ENCODE results near the gene FANCG.

Gene FANCG

GRCh38 chr9:35078066-35078465, 1.7 kb downstream of the FANCG start:
- no peak for ATAC-seq
- Mint-ChIP-seq H3K9me3 (no peaks in the 10 kb centered on the region), H3K4me1 (peaks cover 43% of the 10 kb centered on the region), H3K36me3 (peaks cover 23% of the 10 kb centered on the region), H3K27ac (no peak overlapping the region), H3K27me3 (no peaks in the 10 kb centered on the region), H3K4me3 (peak overlapping the region; percentile 99)

- no peaks in the 10 kb centered on the region for H3K9me3 Mint-ChIP-seq
- no peaks in the 10 kb centered on the region for H3K27me3 Mint-ChIP-seq
- H3K36me3 Mint-ChIP-seq = peaks cover 23% of the 10 kb centered on the region
- H3K4me3 Mint-ChIP-seq = no peak overlapping the region
- H3K4me1 Mint-ChIP-seq = peaks cover 47% of the 10 kb centered on the region
- no peak for ATAC-seq
- H3K27ac Mint-ChIP-seq = no peak overlapping the region
Measured at GRCh38 chr9:35076848-35077247, 2.9 kb downstream of the FANCG start.

GRCh38 chr9:35075358-35075757, 4.4 kb downstream of the FANCG start:
- H3K4me1 Mint-ChIP-seq = peaks cover 54% of the 10 kb centered on the region
- H3K36me3 Mint-ChIP-seq = peaks cover 30% of the 10 kb centered on the region
- H3K27me3 Mint-ChIP-seq = no peaks in the 10 kb centered on the region
- ATAC-seq = no peak
- H3K27ac Mint-ChIP-seq = no peak overlapping the region
- no peaks in the 10 kb centered on the region for H3K9me3 Mint-ChIP-seq
- no peak overlapping the region for H3K4me3 Mint-ChIP-seq

GRCh38 chr9:35074791-35075190, 5.0 kb downstream of the FANCG start:
- Mint-ChIP-seq H3K4me1 (peaks cover 54% of the 10 kb centered on the region), H3K9me3 (no peaks in the 10 kb centered on the region), H3K4me3 (no peak overlapping the region), H3K27ac (no peak overlapping the region), H3K27me3 (no peaks in the 10 kb centered on the region), H3K36me3 (peaks cover 34% of the 10 kb centered on the region)
- no peak for ATAC-seq

- Mint-ChIP-seq H3K4me1 (peaks cover 56% of the 10 kb centered on the region), H3K27ac (no peak overlapping the region), H3K27me3 (no peaks in the 10 kb centered on the region), H3K9me3 (no peaks in the 10 kb centered on the region), H3K36me3 (peaks cover 34% of the 10 kb centered on the region), H3K4me3 (no peak overlapping the region)
- ATAC-seq = no peak
Measured at GRCh38 chr9:35074141-35074540, 5.6 kb downstream of the FANCG start.

GRCh38 chr9:35073279-35073612, 6.5 kb downstream of the FANCG start:
- no peak for ATAC-seq
- Mint-ChIP-seq H3K9me3 (no peaks in the 10 kb centered on the region), H3K4me1 (peaks cover 56% of the 10 kb centered on the region), H3K27ac (peak overlapping the region; percentile 85), H3K27me3 (no peaks in the 10 kb centered on the region), H3K36me3 (peaks cover 38% of the 10 kb centered on the region), H3K4me3 (peak overlapping the region; percentile 82)

- ATAC-seq = peak; percentile 95
- peak within 1 kb of the TSS; percentile 85 for H3K27ac Mint-ChIP-seq
- peaks cover 56% of the 10 kb centered on the region for H3K4me1 Mint-ChIP-seq
- H3K36me3 Mint-ChIP-seq = peaks cover 44% of the 10 kb centered on the region
- peak within 1 kb of the TSS; percentile 82 for H3K4me3 Mint-ChIP-seq
- H3K27me3 Mint-ChIP-seq = no peaks in the 10 kb centered on the region
- no peaks in the 10 kb centered on the region for H3K9me3 Mint-ChIP-seq
Measured at GRCh38 chr9:35072461-35073278, 7.1 kb downstream of the FANCG start, which contains the start of gene VCP. Gene VCP (minus strand): TSS chr9:35072625. CDS start chr9:35072353, 272 bp downstream.

GRCh38 chr9:35071814-35072460, 7.8 kb downstream of the FANCG start:
- H3K27me3 Mint-ChIP-seq = no peaks in the 10 kb centered on the region
- peaks cover 56% of the 10 kb centered on the region for H3K4me1 Mint-ChIP-seq
- H3K36me3 Mint-ChIP-seq = peaks cover 51% of the 10 kb centered on the region
- no peaks in the 10 kb centered on the region for H3K9me3 Mint-ChIP-seq
- ATAC-seq = peak; percentile 89
- H3K4me3 Mint-ChIP-seq = peak overlapping the region; percentile 82
- peak overlapping the region; percentile 85 for H3K27ac Mint-ChIP-seq

- Mint-ChIP-seq H3K36me3 (peaks cover 54% of the 10 kb centered on the region), H3K4me1 (peaks cover 57% of the 10 kb centered on the region), H3K27ac (peak overlapping the region; percentile 85), H3K27me3 (no peaks in the 10 kb centered on the region), H3K4me3 (peak overlapping the region; percentile 82), H3K9me3 (no peaks in the 10 kb centered on the region)
- no peak for ATAC-seq
Measured at GRCh38 chr9:35070823-35071813, 8.6 kb downstream of the FANCG start.

- H3K4me1 Mint-ChIP-seq = peaks cover 57% of the 10 kb centered on the region
- H3K36me3 Mint-ChIP-seq = peaks cover 46% of the 10 kb centered on the region
- no peak for ATAC-seq
- no peaks in the 10 kb centered on the region for H3K27me3 Mint-ChIP-seq
- no peak overlapping the region for H3K27ac Mint-ChIP-seq
- no peaks in the 10 kb centered on the region for H3K9me3 Mint-ChIP-seq
- H3K4me3 Mint-ChIP-seq = no peak overlapping the region
Measured at GRCh38 chr9:35069020-35069419, 10.7 kb downstream of the FANCG start.

GRCh38 chr9:35067056-35067455, 12.7 kb downstream of the FANCG start:
- no peak for ATAC-seq
- Mint-ChIP-seq H3K4me3 (no peak overlapping the region), H3K27me3 (no peaks in the 10 kb centered on the region), H3K27ac (no peak overlapping the region), H3K9me3 (no peaks in the 10 kb centered on the region), H3K4me1 (peaks cover 46% of the 10 kb centered on the region), H3K36me3 (peaks cover 60% of the 10 kb centered on the region)

GRCh38 chr9:35060548-35061207, 19.1 kb downstream of the FANCG start:
- no peak overlapping the region for H3K27ac Mint-ChIP-seq

GRCh38 chr9:35059438-35059837, 20.3 kb downstream of the FANCG start:
- H3K27ac Mint-ChIP-seq = no peak overlapping the region
- H3K9me3 Mint-ChIP-seq = no peaks in the 10 kb centered on the region
- no peak overlapping the region for H3K4me3 Mint-ChIP-seq
- ATAC-seq = no peak
- H3K27me3 Mint-ChIP-seq = no peaks in the 10 kb centered on the region
- H3K4me1 Mint-ChIP-seq = no peaks in the 10 kb centered on the region
- peaks cover 90% of the 10 kb centered on the region for H3K36me3 Mint-ChIP-seq

More at GRCh38 chr9:35060548-35061207, 19.1 kb downstream of the FANCG start:
- H3K36me3 Mint-ChIP-seq = peaks cover 86% of the 10 kb centered on the region
- no peak overlapping the region for H3K4me3 Mint-ChIP-seq
- no peaks in the 10 kb centered on the region for H3K4me1 Mint-ChIP-seq
- no peak for ATAC-seq
- H3K9me3 Mint-ChIP-seq = no peaks in the 10 kb centered on the region
- H3K27me3 Mint-ChIP-seq = no peaks in the 10 kb centered on the region

- ATAC-seq = no peak
- H3K4me1 Mint-ChIP-seq = peaks cover 12% of the 10 kb centered on the region
- H3K9me3 Mint-ChIP-seq = no peaks in the 10 kb centered on the region
- no peak overlapping the region for H3K4me3 Mint-ChIP-seq
- H3K27me3 Mint-ChIP-seq = no peaks in the 10 kb centered on the region
- H3K27ac Mint-ChIP-seq = no peak overlapping the region
- H3K36me3 Mint-ChIP-seq = peaks cover 97% of the 10 kb centered on the region
Measured at GRCh38 chr9:35057271-35057620, 22.5 kb downstream of the FANCG start.

Measured in stimulated activated memory B cell treated with anti-CD40 and anti-IgM and Interleukin-4, amounts not matched to agents 10 μg/mL and 1 μg/mL and 100 μg/mL, for 72 hours (primary cell).